K562 (cell line): ENCODE data around the gene CD300A. TPM values are rescaled to one million over a fixed set of nuclear protein-coding genes. Genes with fewer than 3 reads are reported as not detected.
A peak's percentile ranks its signal among the peaks of the same experiment; 100 is the strongest.

Source experiments
- ATAC-seq: fragments of 200-7000 bp; cut with Tn5 transposase; 3 replicates; pipeline ENCODE4 v1.9.1; 2020; ENCODE audit warnings: moderate library complexity
- BruUV-seq: library from RNA; stranded (reverse); fragments of 400-500 nt; replicated peaks from 2 replicates; lab custom pipeline; 2021; lab: Mats Ljungman, UMichigan
- CTCF ChIA-PET: fragments of 300-600 bp; formaldehyde crosslinking; extraction: SDS; loops from one replicate; lab custom pipeline; 2021; ENCODE audit warnings: low intra/inter-chr PET ratio; lab: Yijun Ruan, JAX
- POLR2A ChIA-PET: fragments of 300-600, 350-650 bp; sonication (Branson Sonifier 250); formaldehyde crosslinking; extraction: SDS; loops from one replicate; lab custom pipeline; 2021; ENCODE audit warnings: antibody characterized with exemption, inconsistent platforms; lab: Yijun Ruan, JAX
- DNase-seq, 4 experiments: peaks; one replicate each; pipeline versions ENCODE4 v3.0.0 to v3.0.0-alpha.2; 2011 to 2018; ENCODE audit warnings: low spot score in 3 of 4, mixed read lengths in 3 of 4; ENCODE audit errors: extremely low read depth in 1 of 4
- FAIRE-seq: peaks from 2 replicates; lab custom pipeline; 2011; peaks lifted over from hg19 to GRCh38; lab: Jason Lieb, UNC
- H2AFZ ChIP-seq: 2 replicates; pipeline ENCODE4 v1.6.0; 2011; ENCODE audit warnings: low read depth, low read length, control low read depth, inconsistent platforms
- H3K27ac ChIP-seq: fragments of 200-600 bp; 3 replicates; pipeline ENCODE4 v1.8.0; 2011; ENCODE audit warnings: low read depth, mild to moderate bottlenecking, control low read depth, inconsistent platforms, low read length, moderate library complexity, mixed read lengths; ENCODE audit errors: extremely low read depth
- H3K27me3 ChIP-seq, 2 experiments: fragments of 300-600 bp in 1 of 2; 2 replicates in 1 of 2; 3 replicates in 1 of 2; pipeline versions ENCODE4 v1.6.0 to v1.8.0; 2011; ENCODE audit warnings: inconsistent platforms in 2 of 2, low read length in 2 of 2, mild to moderate bottlenecking in 1 of 2, mixed read lengths in 1 of 2, moderate library complexity in 1 of 2; ENCODE audit not compliant: control insufficient read depth in 2 of 2, insufficient read depth in 2 of 2
- H3K36me3 ChIP-seq: fragments of 300-600 bp; 3 replicates; pipeline ENCODE4 v1.8.0; 2011; ENCODE audit warnings: mild to moderate bottlenecking, low read length, inconsistent platforms; ENCODE audit not compliant: control insufficient read depth, insufficient read depth
- H3K4me1 ChIP-seq, 2 experiments: fragments of 200-600 bp in 1 of 2; replicated peaks in 1 of 2; 2 replicates in 1 of 2; 3 replicates in 1 of 2; pipeline versions ENCODE4 v1.5.1 to v1.8.0; 2011; ENCODE audit warnings: inconsistent platforms in 2 of 2, low read length in 2 of 2, mild to moderate bottlenecking in 1 of 2, mixed read lengths in 1 of 2, moderate library complexity in 1 of 2; ENCODE audit not compliant: control insufficient read depth in 2 of 2, insufficient read depth in 2 of 2
- H3K4me2 ChIP-seq: 2 replicates; pipeline ENCODE4 v1.6.1; 2011; ENCODE audit warnings: low read length, control low read depth, inconsistent platforms, mixed read lengths; ENCODE audit not compliant: insufficient read depth
- H3K4me3 ChIP-seq: fragments of 200-600 bp; sonication (generic), shearing (Covaris generic); 2 replicates; pipeline ENCODE4 v1.5.1; 2016; ENCODE audit warnings: control low read depth, inconsistent platforms
- H3K79me2 ChIP-seq: fragments of 200-600 bp; 3 replicates; pipeline ENCODE4 v1.8.0; 2011; ENCODE audit warnings: low read length, inconsistent platforms; ENCODE audit not compliant: control insufficient read depth, insufficient read depth
- H3K9ac ChIP-seq, 2 experiments: 2 replicates each; pipeline versions ENCODE4 v1.6.0 to v1.6.1; 2011; ENCODE audit warnings: low read depth in 2 of 2, low read length in 2 of 2, control low read depth in 1 of 2, inconsistent platforms in 1 of 2, mild to moderate bottlenecking in 1 of 2, mixed read lengths in 1 of 2; ENCODE audit not compliant: insufficient read depth in 1 of 2
- H3K9me1 ChIP-seq: one replicate; pipeline ENCODE4 v1.6.0; 2011; ENCODE audit warnings: inconsistent platforms, mild to moderate bottlenecking, low read length, moderate library complexity; ENCODE audit not compliant: control insufficient read depth, insufficient read depth
- H3K9me3 ChIP-seq: replicated peaks from 2 replicates; pipeline ENCODE4 v1.5.1; 2011; ENCODE audit warnings: low read depth, low read length, inconsistent platforms; ENCODE audit not compliant: control insufficient read depth, insufficient read depth
- H4K20me1 ChIP-seq: replicated peaks from 2 replicates; pipeline ENCODE4 v1.6.1; 2011; ENCODE audit warnings: low read length, inconsistent platforms, mixed read lengths; ENCODE audit not compliant: control insufficient read depth, insufficient read depth
- BCOR ChIP-seq: fragments of 450-650 bp; IDR thresholded peaks from 2 replicates; pipeline ENCODE4 v1.6.1; 2016
- EGR1 ChIP-seq: fragments of 450-650 bp; conservative IDR thresholded peaks from 2 replicates; pipeline ENCODE4 v1.6.1; 2017; ENCODE audit warnings: mild to moderate bottlenecking
- EWSR1 ChIP-seq: fragments of 450-650 bp; IDR thresholded peaks from 2 replicates; pipeline ENCODE4 v1.6.1; 2018; ENCODE audit warnings: borderline replicate concordance, mild to moderate bottlenecking, low read depth, moderate library complexity; ENCODE audit not compliant: partially characterized antibody
- EZH2 ChIP-seq: IDR thresholded peaks from 2 replicates; pipeline ENCODE4 v1.6.1; 2012; ENCODE audit warnings: low read depth, mild to moderate bottlenecking, inconsistent platforms, low read length, borderline replicate concordance
- NUFIP1 ChIP-seq: fragments of 450-650 bp; IDR thresholded peaks from 2 replicates; pipeline ENCODE4 v1.6.1; 2018; ENCODE audit not compliant: partially characterized antibody
- PRPF4 ChIP-seq: fragments of 200-400 bp; formaldehyde crosslinking; IDR thresholded peaks from one replicate; pipeline ENCODE4 v1.6.1; 2017; ENCODE audit warnings: low read length, low read depth, mild to moderate bottlenecking; ENCODE audit not compliant: insufficient read depth, poor library complexity, severe bottlenecking
- TBL1XR1 ChIP-seq, 2 experiments: IDR thresholded peaks; 2 replicates each; pipeline ENCODE4 v1.6.1; 2012; ENCODE audit warnings: improper control_type of control experiment in 2 of 2, low read length in 2 of 2, mild to moderate bottlenecking in 1 of 2
- TBP ChIP-seq: optimal IDR thresholded peaks from 2 replicates; pipeline ENCODE3; 2011; ENCODE audit warnings: low read depth, low read length, improper control_type of control experiment
- WGBS: fragments of 100-300 bp; shearing (Covaris generic); methylation state at CpG from one replicate; pipeline ENCODE4 v1.1.6; 2016; ENCODE audit warnings: low coverage, mixed read lengths; ENCODE audit not compliant: insufficient coverage; ENCODE audit errors: missing lambda C conversion rate; 5-methylcytosine and 5-hydroxymethylcytosine counted together
- in situ Hi-C: fragments of 300-500 bp; cut with MboI; formaldehyde crosslinking; loops from 4 replicates; pipeline ENCODE4 v1.15.0; 2018; ENCODE audit warnings: inconsistent platforms, mixed read lengths
- intact Hi-C: fragments of 100-400 bp; cut with micrococcal nuclease; formaldehyde crosslinking; loops from 2 replicates; pipeline ENCODE4 v1.14.2; 2022
- polyA plus RNA-seq, 8 experiments: library from polyadenylated mRNA; depleted of rRNA in 4 of 8; stranded (reverse) in 5 of 8; unstranded in 3 of 8; fragments of >200 nt; fragmentation: Nextera tagmentation in 2 of 8; fragmentation: Illumina TruSeq in 1 of 8; extraction: Ambion mirVana in 2 of 8; extraction: Trizol in 1 of 8; gene quantifications; 2 replicates each; pipeline versions ENCODE4 v1.2.1 to v1.2.3, GENCODE V29; 2011 to 2014; ENCODE audit warnings: inconsistent platforms in 1 of 8, missing spikeins in 1 of 8
- total RNA-seq, 7 experiments: library from RNA; depleted of rRNA in 6 of 7; stranded (reverse); fragments of >200 nt in 6 of 7; fragmentation: Illumina TruSeq in 2 of 7; extraction: Trizol in 2 of 7; gene quantifications; 2 replicates each; pipeline versions ENCODE4 v1.2.1 to v1.2.3, GENCODE V29; 2011 to 2021; ENCODE audit warnings: low replicate concordance in 1 of 7
- TF ChIP-seq, protein P1 (sequence below): IDR thresholded peaks from 3 replicates; pipeline ENCODE4 v1.6.1; 2011; ENCODE audit warnings: borderline replicate concordance, mild to moderate bottlenecking, moderate library complexity; ENCODE audit not compliant: insufficient read length; ENCODE audit errors: extremely low read depth
- TF ChIP-seq, protein P2 (sequence below): fragments of 250-450 bp; sonication (Bioruptor Pico); IDR thresholded peaks from 2 replicates; pipeline ENCODE4 v1.4.0; 2020

Gene CD300A
- total and polyA plus RNA-seq, 9 of the 15 experiments (the other 6 are each of a cell fraction or from before 2014, with no cell fraction given): 0.21 to 1.7 (median 0.41) TPM; not detected in 1

GRCh38 chr17:74417178-74418045, 49.0 kb upstream of the CD300A start:
- Histone ChIP-seq H3K36me3 (no peaks in the 10 kb centered on the region), H2AFZ (no peak overlapping the region), H3K4me3 (no peak overlapping the region), H4K20me1 (0 out of 2 replicates have a peak, but pooled peaks cover 4% of the 10 kb centered on the region), H3K9me1 (no peaks in the 10 kb centered on the region), H3K9ac (no peak overlapping the region), H3K4me1 (peaks cover 5 to 6% of the 10 kb centered on the region in 2 experiments; a peak in 3 of 5 replicates), H3K79me2 (no peaks in the 10 kb centered on the region), H3K9me3 (no peaks in the 10 kb centered on the region), H3K27me3 (peaks cover 13 to 55% of the 10 kb centered on the region in 2 experiments), H3K4me2 (no peak overlapping the region), H3K27ac (no peak overlapping the region)
- intact Hi-C loops: no loop called here
- WGBS: 11% methylated on average over 11 of the region's 12 CpGs
- no TSS peak for BruUV-seq
- in situ Hi-C loops: no loop called here
- DNase-seq: no peak
- no peak for FAIRE-seq
- no peak for ATAC-seq
- ChIA-PET CTCF (no interaction called here), POLR2A (interaction anchor here (0.6 to 1.3 kb wide), 7 partner anchors 8 to 949 kb away, joined by 3 to 4 read pairs (median 3); no protein-coding TSS in a partner anchor)
- TF ChIP-seq, protein P1, sequence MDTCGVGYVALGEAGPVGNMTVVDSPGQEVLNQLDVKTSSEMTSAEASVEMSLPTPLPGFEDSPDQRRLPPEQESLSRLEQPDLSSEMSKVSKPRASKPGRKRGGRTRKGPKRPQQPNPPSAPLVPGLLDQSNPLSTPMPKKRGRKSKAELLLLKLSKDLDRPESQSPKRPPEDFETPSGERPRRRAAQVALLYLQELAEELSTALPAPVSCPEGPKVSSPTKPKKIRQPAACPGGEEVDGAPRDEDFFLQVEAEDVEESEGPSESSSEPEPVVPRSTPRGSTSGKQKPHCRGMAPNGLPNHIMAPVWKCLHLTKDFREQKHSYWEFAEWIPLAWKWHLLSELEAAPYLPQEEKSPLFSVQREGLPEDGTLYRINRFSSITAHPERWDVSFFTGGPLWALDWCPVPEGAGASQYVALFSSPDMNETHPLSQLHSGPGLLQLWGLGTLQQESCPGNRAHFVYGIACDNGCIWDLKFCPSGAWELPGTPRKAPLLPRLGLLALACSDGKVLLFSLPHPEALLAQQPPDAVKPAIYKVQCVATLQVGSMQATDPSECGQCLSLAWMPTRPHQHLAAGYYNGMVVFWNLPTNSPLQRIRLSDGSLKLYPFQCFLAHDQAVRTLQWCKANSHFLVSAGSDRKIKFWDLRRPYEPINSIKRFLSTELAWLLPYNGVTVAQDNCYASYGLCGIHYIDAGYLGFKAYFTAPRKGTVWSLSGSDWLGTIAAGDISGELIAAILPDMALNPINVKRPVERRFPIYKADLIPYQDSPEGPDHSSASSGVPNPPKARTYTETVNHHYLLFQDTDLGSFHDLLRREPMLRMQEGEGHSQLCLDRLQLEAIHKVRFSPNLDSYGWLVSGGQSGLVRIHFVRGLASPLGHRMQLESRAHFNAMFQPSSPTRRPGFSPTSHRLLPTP: peak; percentile 41
- TF ChIP-seq EWSR1 (no peak), TBP (peak; percentile 63), PRPF4 (no peak), TBL1XR1 (IDR thresholded peaks at IDR 0.05; ENCODE audit: low read length in 2 of 2) (no peak), BCOR (0 out of 2 replicates have a peak, but pooled peaks have one; percentile 23), EZH2 (no peak), NUFIP1 (no peak), EGR1 (no peak)
- TF ChIP-seq, protein P2, sequence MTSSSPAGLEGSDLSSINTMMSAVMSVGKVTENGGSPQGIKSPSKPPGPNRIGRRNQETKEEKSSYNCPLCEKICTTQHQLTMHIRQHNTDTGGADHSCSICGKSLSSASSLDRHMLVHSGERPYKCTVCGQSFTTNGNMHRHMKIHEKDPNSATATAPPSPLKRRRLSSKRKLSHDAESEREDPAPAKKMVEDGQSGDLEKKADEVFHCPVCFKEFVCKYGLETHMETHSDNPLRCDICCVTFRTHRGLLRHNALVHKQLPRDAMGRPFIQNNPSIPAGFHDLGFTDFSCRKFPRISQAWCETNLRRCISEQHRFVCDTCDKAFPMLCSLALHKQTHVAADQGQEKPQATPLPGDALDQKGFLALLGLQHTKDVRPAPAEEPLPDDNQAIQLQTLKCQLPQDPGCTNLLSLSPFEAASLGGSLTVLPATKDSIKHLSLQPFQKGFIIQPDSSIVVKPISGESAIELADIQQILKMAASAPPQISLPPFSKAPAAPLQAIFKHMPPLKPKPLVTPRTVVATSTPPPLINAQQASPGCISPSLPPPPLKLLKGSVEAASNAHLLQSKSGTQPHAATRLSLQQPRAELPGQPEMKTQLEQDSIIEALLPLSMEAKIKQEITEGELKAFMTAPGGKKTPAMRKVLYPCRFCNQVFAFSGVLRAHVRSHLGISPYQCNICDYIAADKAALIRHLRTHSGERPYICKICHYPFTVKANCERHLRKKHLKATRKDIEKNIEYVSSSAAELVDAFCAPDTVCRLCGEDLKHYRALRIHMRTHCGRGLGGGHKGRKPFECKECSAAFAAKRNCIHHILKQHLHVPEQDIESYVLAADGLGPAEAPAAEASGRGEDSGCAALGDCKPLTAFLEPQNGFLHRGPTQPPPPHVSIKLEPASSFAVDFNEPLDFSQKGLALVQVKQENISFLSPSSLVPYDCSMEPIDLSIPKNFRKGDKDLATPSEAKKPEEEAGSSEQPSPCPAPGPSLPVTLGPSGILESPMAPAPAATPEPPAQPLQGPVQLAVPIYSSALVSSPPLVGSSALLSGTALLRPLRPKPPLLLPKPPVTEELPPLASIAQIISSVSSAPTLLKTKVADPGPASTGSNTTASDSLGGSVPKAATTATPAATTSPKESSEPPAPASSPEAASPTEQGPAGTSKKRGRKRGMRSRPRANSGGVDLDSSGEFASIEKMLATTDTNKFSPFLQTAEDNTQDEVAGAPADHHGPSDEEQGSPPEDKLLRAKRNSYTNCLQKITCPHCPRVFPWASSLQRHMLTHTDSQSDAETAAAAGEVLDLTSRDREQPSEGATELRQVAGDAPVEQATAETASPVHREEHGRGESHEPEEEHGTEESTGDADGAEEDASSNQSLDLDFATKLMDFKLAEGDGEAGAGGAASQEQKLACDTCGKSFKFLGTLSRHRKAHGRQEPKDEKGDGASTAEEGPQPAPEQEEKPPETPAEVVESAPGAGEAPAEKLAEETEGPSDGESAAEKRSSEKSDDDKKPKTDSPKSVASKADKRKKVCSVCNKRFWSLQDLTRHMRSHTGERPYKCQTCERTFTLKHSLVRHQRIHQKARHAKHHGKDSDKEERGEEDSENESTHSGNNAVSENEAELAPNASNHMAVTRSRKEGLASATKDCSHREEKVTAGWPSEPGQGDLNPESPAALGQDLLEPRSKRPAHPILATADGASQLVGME (CRISPR knock-in tag): no peak
